GM18861 (cell line): ENCODE data around the gene SLC30A10.
"Not testable (repeated sequence)": the region's sequence is repeated elsewhere in the genome, so short reads cannot be mapped to it uniquely, and the experiment has no call there.

ENCODE experiments used
- ATAC-seq: cut with Tn5 transposase; IDR thresholded peaks from one replicate; pipeline ENCODE4 v1.9.1; 2021; ENCODE audit not compliant: unreplicated experiment

SLC30A10 gene

GRCh38 chr1:219897914-219898313, 30.4 kb downstream of the SLC30A10 start:
- ATAC-seq: no peak

GRCh38 chr1:219892271-219892670, 36.1 kb downstream of the SLC30A10 start:
- not testable (repeated sequence) for ATAC-seq

GRCh38 chr1:219891846-219892245, 36.5 kb downstream of the SLC30A10 start:
- not testable (repeated sequence) for ATAC-seq

- ATAC-seq: not testable (repeated sequence)
Measured at GRCh38 chr1:219888667-219889066, 39.7 kb downstream of the SLC30A10 start.

- ATAC-seq: no peak
Measured at GRCh38 chr1:219885680-219886079, 42.7 kb downstream of the SLC30A10 start.

GRCh38 chr1:219883400-219884332, 44.7 kb downstream of the SLC30A10 start:
- no peak for ATAC-seq

GRCh38 chr1:219882755-219883154, 45.6 kb downstream of the SLC30A10 start:
- no peak for ATAC-seq

- no peak for ATAC-seq
Measured at GRCh38 chr1:219882096-219882495, 46.3 kb downstream of the SLC30A10 start.

GRCh38 chr1:219880765-219881457, 47.4 kb downstream of the SLC30A10 start:
- ATAC-seq: no peak

GRCh38 chr1:219876798-219877209, 51.6 kb downstream of the SLC30A10 start:
- ATAC-seq: no peak

- ATAC-seq: no peak
Measured at GRCh38 chr1:219875860-219876259, 52.5 kb downstream of the SLC30A10 start.

- not testable (repeated sequence) for ATAC-seq
Measured at GRCh38 chr1:219872538-219872937, 55.8 kb downstream of the SLC30A10 start.

GRCh38 chr1:219871427-219872057, 56.8 kb downstream of the SLC30A10 start:
- ATAC-seq: no peak

GRCh38 chr1:219868615-219869014, 59.7 kb downstream of the SLC30A10 start:
- ATAC-seq: not testable (repeated sequence)
